ENCODE results near the gene LAMTOR2. TPM values are rescaled to one million over a fixed set of nuclear protein-coding genes. Genes with fewer than 3 reads are reported as not detected.

The LAMTOR2 gene
- total RNA-seq, 4 donors from 2014 or later = 17.3 to 97.6 (median 38.1) TPM

GRCh38 chr1:156090138-156090839 lies 35.7 kb downstream of the LAMTOR2 start:
- intact Hi-C loops (cut with DNase I; ENCODE audit: low total_unique reads) = loop anchor here (5.0 kb wide), 1 partner anchor 142 kb away; no protein-coding TSS in a partner anchor

GRCh38 chr1:156090840-156091188 lies 36.2 kb downstream of the LAMTOR2 start:
- H3K27ac ChIP-seq = peak overlapping the region in 1 of 2 donors; percentile 52
- intact Hi-C loops (cut with DNase I; ENCODE audit: low total_unique reads) = loop anchor here (5.0 kb wide), 1 partner anchor 141 kb away; no protein-coding TSS in a partner anchor

More at GRCh38 chr1:156090138-156090839, 35.7 kb downstream of the LAMTOR2 start:
- no peak for DNase-seq
- H3K36me3 ChIP-seq = no peaks in the 10 kb centered on the region
- H3K4me1 ChIP-seq = no peaks in the 10 kb centered on the region
- no peak overlapping the region for H3K4me3 ChIP-seq
- TF ChIP-seq POLR2A (IDR thresholded peaks at IDR 0.05) = no peak
- TF ChIP-seq CTCF (IDR thresholded peaks at IDR 0.05) = no peak
- no peak overlapping the region for H3K27ac ChIP-seq
- no peaks in the 10 kb centered on the region for H3K9me3 ChIP-seq
- no peaks in the 10 kb centered on the region for H3K27me3 ChIP-seq

DNA sequence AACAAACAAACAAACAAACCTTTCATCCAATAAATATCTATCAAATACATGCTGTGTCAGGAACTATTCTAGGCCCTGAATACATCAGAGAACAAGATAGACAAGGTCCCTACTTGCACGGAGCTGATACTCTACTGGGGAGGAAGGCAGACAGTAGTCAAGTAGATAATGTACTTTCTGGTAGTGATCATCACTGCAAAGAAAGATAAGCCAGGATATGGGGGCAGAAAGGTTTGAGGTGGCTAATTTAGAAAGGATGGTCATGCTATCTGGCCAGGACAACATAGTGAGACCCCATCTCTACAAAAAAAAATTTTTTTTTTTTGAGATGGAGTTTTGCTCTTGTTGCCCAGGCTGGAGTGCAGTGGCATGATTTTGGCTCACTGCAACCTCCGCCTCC lies 37.0 kb downstream of the LAMTOR2 start:
- no peaks in the 10 kb centered on the region for H3K4me1 ChIP-seq
- H3K4me3 ChIP-seq = no peak overlapping the region
- no peak for TF ChIP-seq CTCF (IDR thresholded peaks at IDR 0.05)
- TF ChIP-seq POLR2A (IDR thresholded peaks at IDR 0.05) = no peak
- no peak for DNase-seq
- no peak overlapping the region for H3K27ac ChIP-seq
- no peaks in the 10 kb centered on the region for H3K27me3 ChIP-seq
- intact Hi-C loops (cut with DNase I; ENCODE audit: low total_unique reads) = loop anchor here (5.0 kb wide), 1 partner anchor 141 kb away; no protein-coding TSS in a partner anchor
- no peaks in the 10 kb centered on the region for H3K36me3 ChIP-seq
- no peaks in the 10 kb centered on the region for H3K9me3 ChIP-seq

More at GRCh38 chr1:156090840-156091188, 36.2 kb downstream of the LAMTOR2 start:
- Histone ChIP-seq H3K27me3 (no peaks in the 10 kb centered on the region), H3K4me1 (no peaks in the 10 kb centered on the region), H3K36me3 (no peaks in the 10 kb centered on the region), H3K9me3 (no peaks in the 10 kb centered on the region), H3K4me3 (no peak overlapping the region)
- TF ChIP-seq POLR2A (IDR thresholded peaks at IDR 0.05) (no peak), CTCF (IDR thresholded peaks at IDR 0.05) (peak; percentile 88 to 93 (median 90))
- peak; percentile 85 to 87 for DNase-seq

DNA sequence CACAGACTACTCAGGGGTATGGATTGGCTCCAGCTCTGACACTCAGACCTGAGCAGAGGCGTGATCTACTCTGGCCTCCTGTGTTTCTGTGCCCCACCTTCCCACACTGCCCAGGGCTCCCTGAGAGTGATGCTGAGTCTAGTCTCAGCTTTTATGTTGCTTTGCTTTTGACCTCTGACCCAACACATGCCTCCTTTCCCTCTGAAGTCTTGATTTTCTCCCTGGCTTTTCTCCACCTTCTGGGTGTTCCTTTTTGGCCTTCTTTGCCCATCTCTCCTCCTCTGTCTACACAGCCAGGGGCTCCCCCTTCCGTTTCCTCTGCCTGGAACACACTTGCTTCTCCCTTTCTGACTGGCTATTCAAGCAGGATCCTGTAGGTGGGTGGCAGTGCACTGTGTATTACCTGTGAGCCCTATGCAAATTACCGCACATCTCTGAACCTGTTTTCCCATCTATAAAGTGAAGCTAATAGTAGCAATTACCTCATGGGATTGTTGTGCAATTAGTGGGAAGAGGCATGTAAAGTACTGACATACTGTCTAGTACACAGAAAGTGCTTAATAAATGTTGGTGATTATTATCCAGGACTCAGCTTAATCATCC lies 41.4 kb downstream of the LAMTOR2 start:
- H3K4me1 ChIP-seq = no peaks in the 10 kb centered on the region
- H3K36me3 ChIP-seq = no peaks in the 10 kb centered on the region
- H3K9me3 ChIP-seq = no peaks in the 10 kb centered on the region
- no peaks in the 10 kb centered on the region for H3K27me3 ChIP-seq
- intact Hi-C loops (cut with DNase I; ENCODE audit: low total_unique reads) = loop anchor here (2.0 kb wide), 1 partner anchor 35 kb away; no protein-coding TSS in a partner anchor
- DNase-seq = no peak
- H3K27ac ChIP-seq = peak overlapping the region; percentile 81 to 93
- H3K4me3 ChIP-seq = no peak overlapping the region
- TF ChIP-seq CTCF (IDR thresholded peaks at IDR 0.05) (no peak), POLR2A (IDR thresholded peaks at IDR 0.05) (no peak)

Data from uterus (tissue), 4 donors.